DND-41 (cell line): ENCODE results near the gene ABAT.

Experiments used
- ATAC-seq: fragments of 200-7000 bp; cut with Tn5 transposase; 3 replicates; pipeline ENCODE4 v1.9.1; 2021; ENCODE audit warnings: low read depth; ENCODE audit not compliant: insufficient read depth
- DNase-seq: peaks from one replicate; pipeline ENCODE4 v3.0.0-alpha.2; 2020
- H2AFZ ChIP-seq: 2 replicates; pipeline ENCODE4 v1.6.0; 2012; ENCODE audit warnings: low read depth, low read length
- H3K27ac ChIP-seq: 2 replicates; pipeline ENCODE4 v1.5.1; 2012; ENCODE audit warnings: low read length, inconsistent platforms
- H3K27me3 ChIP-seq: fragments of 200-600 bp; sonication (generic); 2 replicates; pipeline ENCODE4 v1.6.0; 2012; ENCODE audit warnings: low read length, mild to moderate bottlenecking, inconsistent platforms; ENCODE audit not compliant: insufficient read depth, poor library complexity
- H3K36me3 ChIP-seq: 2 replicates; pipeline ENCODE4 v1.5.1; 2012; ENCODE audit warnings: low read length, inconsistent platforms; ENCODE audit not compliant: insufficient read depth
- H3K4me1 ChIP-seq: 2 replicates; pipeline ENCODE4 v1.5.1; 2012; ENCODE audit warnings: mild to moderate bottlenecking, low read length; ENCODE audit not compliant: insufficient read depth
- H3K4me2 ChIP-seq: 2 replicates; pipeline ENCODE4 v1.6.0; 2012; ENCODE audit warnings: mild to moderate bottlenecking, moderate library complexity, low read length, inconsistent platforms; ENCODE audit not compliant: insufficient read depth
- H3K4me3 ChIP-seq, 2 experiments: fragments of 200-600 bp in 1 of 2; shearing (Covaris generic) in 1 of 2; 2 replicates each; pipeline ENCODE4 v1.5.1; 2012 to 2016; ENCODE audit warnings: inconsistent platforms in 2 of 2, low read length in 2 of 2, mild to moderate bottlenecking in 2 of 2, low read depth in 1 of 2, moderate library complexity in 1 of 2
- H3K79me2 ChIP-seq: 2 replicates; pipeline ENCODE4 v1.6.0; 2012; ENCODE audit warnings: low read length, inconsistent platforms; ENCODE audit not compliant: insufficient read depth
- H3K9ac ChIP-seq: 2 replicates; pipeline ENCODE4 v1.6.0; 2012; ENCODE audit warnings: low read depth, mild to moderate bottlenecking, inconsistent platforms, low read length, moderate library complexity
- H3K9me3 ChIP-seq: 2 replicates; pipeline ENCODE4 v1.5.1; 2012; ENCODE audit warnings: low read length, moderate library complexity, mild to moderate bottlenecking, inconsistent platforms; ENCODE audit not compliant: insufficient read depth, severe bottlenecking
- H4K20me1 ChIP-seq: 2 replicates; pipeline ENCODE4 v1.6.0; 2012; ENCODE audit warnings: low read length; ENCODE audit not compliant: insufficient read depth
- EZH2 ChIP-seq: IDR thresholded peaks from 3 replicates; pipeline ENCODE4 v1.6.1; 2012; ENCODE audit warnings: borderline replicate concordance, low read depth, mild to moderate bottlenecking, moderate library complexity, low read length, inconsistent platforms; ENCODE audit not compliant: severe bottlenecking
- TF ChIP-seq, protein P1 (sequence below): IDR thresholded peaks from 2 replicates; pipeline ENCODE4 v1.5.1; 2012; ENCODE audit warnings: borderline replicate concordance, low read length, moderate library complexity, mild to moderate bottlenecking; ENCODE audit not compliant: poor library complexity, severe bottlenecking; ENCODE audit errors: extremely low read depth

Gene ABAT

GRCh38 chr16:8627456-8627855 lies 47.0 kb upstream of the ABAT start:
- TF ChIP-seq EZH2 = no peak
- TF ChIP-seq, protein P1, sequence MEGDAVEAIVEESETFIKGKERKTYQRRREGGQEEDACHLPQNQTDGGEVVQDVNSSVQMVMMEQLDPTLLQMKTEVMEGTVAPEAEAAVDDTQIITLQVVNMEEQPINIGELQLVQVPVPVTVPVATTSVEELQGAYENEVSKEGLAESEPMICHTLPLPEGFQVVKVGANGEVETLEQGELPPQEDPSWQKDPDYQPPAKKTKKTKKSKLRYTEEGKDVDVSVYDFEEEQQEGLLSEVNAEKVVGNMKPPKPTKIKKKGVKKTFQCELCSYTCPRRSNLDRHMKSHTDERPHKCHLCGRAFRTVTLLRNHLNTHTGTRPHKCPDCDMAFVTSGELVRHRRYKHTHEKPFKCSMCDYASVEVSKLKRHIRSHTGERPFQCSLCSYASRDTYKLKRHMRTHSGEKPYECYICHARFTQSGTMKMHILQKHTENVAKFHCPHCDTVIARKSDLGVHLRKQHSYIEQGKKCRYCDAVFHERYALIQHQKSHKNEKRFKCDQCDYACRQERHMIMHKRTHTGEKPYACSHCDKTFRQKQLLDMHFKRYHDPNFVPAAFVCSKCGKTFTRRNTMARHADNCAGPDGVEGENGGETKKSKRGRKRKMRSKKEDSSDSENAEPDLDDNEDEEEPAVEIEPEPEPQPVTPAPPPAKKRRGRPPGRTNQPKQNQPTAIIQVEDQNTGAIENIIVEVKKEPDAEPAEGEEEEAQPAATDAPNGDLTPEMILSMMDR = no peak
- H3K9ac ChIP-seq = no peak overlapping the region
- peaks cover 82% of the 10 kb centered on the region for H3K36me3 ChIP-seq
- no peak overlapping the region for H3K4me2 ChIP-seq
- H3K79me2 ChIP-seq = peaks cover 46% of the 10 kb centered on the region
- H3K4me3 ChIP-seq = no peak overlapping the region
- no peaks in the 10 kb centered on the region for H3K27me3 ChIP-seq
- H2AFZ ChIP-seq = no peak overlapping the region
- DNase-seq = no peak
- no peak for ATAC-seq
- peaks cover 55% of the 10 kb centered on the region; the same call in 1 of the 2 replicates for H4K20me1 ChIP-seq
- peaks cover 19% of the 10 kb centered on the region for H3K4me1 ChIP-seq
- no peaks in the 10 kb centered on the region for H3K9me3 ChIP-seq
- no peak overlapping the region for H3K27ac ChIP-seq

GRCh38 chr16:8628981-8629725 lies 45.3 kb upstream of the ABAT start:
- TF ChIP-seq, protein P1 = no peak
- TF ChIP-seq EZH2 = no peak
- Histone ChIP-seq H4K20me1 (peaks cover 52% of the 10 kb centered on the region; the same call in 1 of the 2 replicates), H3K9me3 (no peaks in the 10 kb centered on the region), H3K27ac (no peak overlapping the region), H3K4me3 (no peak overlapping the region), H3K9ac (no peak overlapping the region), H3K36me3 (peaks cover 90% of the 10 kb centered on the region), H3K79me2 (peaks cover 29% of the 10 kb centered on the region), H2AFZ (no peak overlapping the region), H3K4me2 (no peak overlapping the region), H3K4me1 (peaks cover 2% of the 10 kb centered on the region), H3K27me3 (no peaks in the 10 kb centered on the region)
- ATAC-seq (no peak), DNase-seq (no peak)

GRCh38 chr16:8630255-8630953 lies 44.0 kb upstream of the ABAT start:
- H3K4me1 ChIP-seq = peaks cover 2% of the 10 kb centered on the region; the same call in 1 of the 2 replicates
- no peak for DNase-seq

More at GRCh38 chr16:8630255-8630953, 44.0 kb upstream of the ABAT start:
- Histone ChIP-seq H4K20me1 (peaks cover 51% of the 10 kb centered on the region; the same call in 1 of the 2 replicates), H3K9me3 (no peaks in the 10 kb centered on the region), H3K4me2 (no peak overlapping the region), H3K27me3 (no peaks in the 10 kb centered on the region), H2AFZ (no peak overlapping the region), H3K27ac (no peak overlapping the region), H3K79me2 (peaks cover 16% of the 10 kb centered on the region), H3K9ac (no peak overlapping the region), H3K36me3 (peaks cover 96% of the 10 kb centered on the region), H3K4me3 (no peak overlapping the region)
- no peak for ATAC-seq
- no peak for TF ChIP-seq EZH2
- TF ChIP-seq, protein P1 = no peak
